Heart left ventricle (tissue), 16 donors: ENCODE measurements around the gene KIF5C. TPM values are rescaled to one million over a fixed set of nuclear protein-coding genes. Genes with fewer than 3 reads are reported as not detected.

Experiments
- ATAC-seq, 4 donors: fragments of 200-7000 bp; cut with Tn5 transposase; one replicate each; pipeline ENCODE4 v1.9.1; 2020 to 2022; ENCODE audit warnings: moderate library complexity in 4 of 4, mild to moderate bottlenecking in 3 of 4, moderate number of reproducible peaks in 1 of 4
- DNase-seq, 5 donors: peaks; one replicate each; pipeline ENCODE4 v3.0.0-alpha.2; 2020
- H3K27ac ChIP-seq, 12 donors: fragments of 200-600 bp; sonication (generic) in 4 of 12; one replicate each; pipeline versions ENCODE4 v1.5.0 to v1.8.0; 2016 to 2022; ENCODE audit warnings: mild to moderate bottlenecking in 2 of 12
- H3K27me3 ChIP-seq, 9 donors: fragments of 200-600 bp; sonication (generic) in 2 of 9; one replicate each; pipeline versions ENCODE4 v1.5.1 to v1.8.0; 2016 to 2022; ENCODE audit warnings: mild to moderate bottlenecking in 3 of 9
- H3K36me3 ChIP-seq, 9 donors: fragments of 200-600 bp; sonication (generic) in 2 of 9; one replicate each; pipeline versions ENCODE4 v1.5.0 to v1.8.0; 2018 to 2022; ENCODE audit warnings: mild to moderate bottlenecking in 2 of 9
- H3K4me1 ChIP-seq, 12 donors: fragments of 200-600 bp; sonication (generic) in 4 of 12; one replicate each; pipeline versions ENCODE4 v1.5.0 to v1.8.0; 2016 to 2022; ENCODE audit warnings: mild to moderate bottlenecking in 3 of 12
- H3K4me3 ChIP-seq, 12 donors: fragments of 200-600 bp; sonication (generic) in 4 of 12; one replicate each; pipeline versions ENCODE4 v1.5.0 to v1.8.0; 2017 to 2022; ENCODE audit warnings: mild to moderate bottlenecking in 9 of 12, moderate library complexity in 4 of 12
- H3K9me3 ChIP-seq, 12 donors: fragments of 200-600 bp; sonication (generic) in 4 of 12; one replicate each; pipeline versions ENCODE4 v1.5.0 to v1.8.0; 2016 to 2022; ENCODE audit warnings: mild to moderate bottlenecking in 1 of 12
- CTCF ChIP-seq, 12 donors: fragments of 200-600 bp; sonication (generic) in 4 of 12; IDR thresholded peaks; one replicate each; pipeline versions ENCODE4 v1.5.0 to v1.8.0; 2018 to 2022; ENCODE audit warnings: antibody characterized with exemption in 12 of 12, mild to moderate bottlenecking in 5 of 12
- POLR2A ChIP-seq, 2 donors: fragments of 450-650 bp; IDR thresholded peaks; one replicate each; pipeline ENCODE4 v1.6.1; 2017; ENCODE audit warnings: antibody characterized with exemption in 2 of 2, mild to moderate bottlenecking in 2 of 2, moderate library complexity in 2 of 2
- WGBS, 4 donors: extraction: QIAGEN DNeasy Blood & Tissue Kit in 2 of 4; methylation state at CpG; one replicate each; pipeline versions ENCODE4 v1.1.5 to v1.1.7; 2013 to 2018; 5-methylcytosine and 5-hydroxymethylcytosine counted together
- intact Hi-C, 10 donors: fragments of 100-400 bp; cut with DNase I; formaldehyde crosslinking; loops; one replicate each; pipeline versions ENCODE4 v1.11.1 to v1.14.2; 2022
- polyA plus RNA-seq, 2 donors: library from polyadenylated mRNA; stranded (reverse); fragments of 200-250 nt; gene quantifications; one replicate each; pipeline ENCODE4 v1.2.3, GENCODE V29; 2013
- total RNA-seq, 9 donors: library from RNA; depleted of rRNA in 2 of 9; stranded (reverse); fragments of >200 nt in 2 of 9; fragmentation: NEBNext Ultra II Directional in 3 of 9; extraction: Animal tissue kit (Norgen Biotek cat#: 25700) in 3 of 9; gene quantifications; one replicate each; pipeline versions ENCODE4 v1.1.0 to v1.2.4, GENCODE V29; 2016 to 2023
- donor health status: ischemic (EF 13 %, LVEDD 7.1; RV severe dilation, severe dysfunction).
- donor health status: healthy with polysubstance abuse.
- donor health status: DM: no; HTN: yes; CAD: no.
- donor health status: DM: no; HTN: no; CAD: no.
- donor health status: ischemic (EF 25% LVEDD 6.9; RV normal size, moderate dysfunction).
- donor health status: ischemic (EF 25% LVEDD 5.7; RV mildly dilated, moderate dysfunction).
- donor health status: healthy.
- donor health status: DM: yes; HTN: yes; CAD: no.
- donor health status: ischemic (EF 35%, LVEDD 5.7; RV mildly dilated, moderate dysfunction).
- donor health status: nonischemic (EF 11% LVEDD 7.7; RV severe dilation, severe dysfunction).
- donor health status: DM: yes; HTN: yes; CAD: no.
- donor health status: PGD.
- donor health status: ischemic (EF 29% LVEDD 5.4; RV normal size, mild dysfunction).
- donor health status: nonischemic (EF 23%, LVEDD 6.1; RV moderate dilation, normal function).

The KIF5C gene
- total and polyA plus RNA-seq, 11 donors = 0.22 to 1.4 (median 0.48) TPM

GRCh38 chr2:149042881-149043280 lies 167.9 kb downstream of the KIF5C start:
- no peak for ATAC-seq
- Histone ChIP-seq H3K4me1 (peaks cover 0 to 10% (median 0%) of the 10 kb centered on the region in 12 donors), H3K27ac (no peak overlapping the region), H3K4me3 (no peak overlapping the region), H3K36me3 (no peaks in the 10 kb centered on the region), H3K9me3 (peaks cover 0 to 32% (median 11%) of the 10 kb centered on the region in 12 donors), H3K27me3 (peaks cover 6 to 31% (median 20%) of the 10 kb centered on the region in 9 donors)
- intact Hi-C loops = no loop called here
- WGBS, 4 donors = 67 to 81% (median 75%) methylated on average over 1 of the region's 1 CpG
- TF ChIP-seq CTCF (IDR thresholded peaks at IDR 0.05) = no peak
- no peak for TF ChIP-seq POLR2A (IDR thresholded peaks at IDR 0.05)
- no peak for DNase-seq

DNA sequence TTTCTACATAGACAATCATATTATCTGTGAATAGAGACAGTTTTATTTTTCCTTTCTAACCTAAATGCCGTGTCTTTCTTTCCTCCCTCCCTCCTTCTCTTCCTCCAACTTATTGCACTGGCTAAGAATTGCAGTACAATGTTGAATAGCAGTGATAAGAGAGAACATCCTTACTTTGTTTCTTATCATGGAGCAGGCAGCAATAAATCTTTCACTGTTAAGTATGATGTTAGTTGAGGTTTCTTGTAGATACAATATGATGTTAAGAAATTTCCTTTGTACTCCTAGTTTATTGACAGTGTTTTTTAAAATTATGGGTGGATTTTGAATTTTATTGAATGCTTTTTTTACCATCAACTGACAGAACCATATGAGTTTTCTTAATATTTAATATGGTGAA lies 169.5 kb downstream of the KIF5C start:
- no peaks in the 10 kb centered on the region for H3K4me1 ChIP-seq
- peaks cover 0 to 36% (median 11%) of the 10 kb centered on the region in 12 donors for H3K9me3 ChIP-seq
- DNase-seq (no peak), ATAC-seq (no peak)
- TF ChIP-seq POLR2A (IDR thresholded peaks at IDR 0.05) (no peak), CTCF (IDR thresholded peaks at IDR 0.05) (no peak)
- H3K4me3 ChIP-seq = no peak overlapping the region
- H3K27ac ChIP-seq = no peak overlapping the region
- 39 to 63% (median 48%) methylated on average over 1 of the region's 1 CpG for WGBS, 4 donors
- H3K36me3 ChIP-seq = no peaks in the 10 kb centered on the region
- H3K27me3 ChIP-seq = peaks cover 0 to 19% (median 3%) of the 10 kb centered on the region in 9 donors
- intact Hi-C loops = no loop called here

DNA sequence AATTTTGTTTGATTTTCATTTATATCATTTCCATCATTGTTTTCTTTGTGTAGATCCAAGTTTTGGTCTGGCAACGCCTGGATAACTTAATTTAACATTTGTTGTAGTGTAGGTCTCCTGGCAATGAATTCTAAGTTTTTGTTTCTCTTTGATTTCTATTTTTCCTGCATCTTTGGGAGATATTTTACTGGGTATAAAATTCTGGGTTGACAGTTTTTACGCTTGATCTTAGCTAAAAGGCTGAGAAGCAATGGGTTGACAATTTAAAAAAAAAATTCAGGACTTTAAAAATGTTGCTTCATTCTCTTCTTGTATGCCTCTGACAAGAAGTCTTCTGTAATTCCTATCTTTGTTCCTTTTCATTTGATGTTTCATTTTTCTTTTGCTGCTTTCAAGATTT lies 172.1 kb downstream of the KIF5C start:
- intact Hi-C loops = no loop called here

GRCh38 chr2:149049142-149049541 lies 174.1 kb downstream of the KIF5C start:
- Histone ChIP-seq H3K27ac (no peak overlapping the region), H3K36me3 (no peaks in the 10 kb centered on the region), H3K27me3 (peaks cover 0 to 7% (median 0%) of the 10 kb centered on the region in 9 donors), H3K9me3 (peaks cover 0 to 36% (median 11%) of the 10 kb centered on the region in 12 donors), H3K4me1 (no peaks in the 10 kb centered on the region), H3K4me3 (no peak overlapping the region)
- intact Hi-C loops = no loop called here
- ATAC-seq (no peak), DNase-seq (no peak)
- TF ChIP-seq CTCF (IDR thresholded peaks at IDR 0.05) (no peak), POLR2A (IDR thresholded peaks at IDR 0.05) (no peak)
- 76 to 90% (median 83%) methylated on average over 2 of the region's 2 CpGs for WGBS, 4 donors

More for the DNA sequence above, 172.1 kb downstream of the KIF5C start:
- peaks cover 0 to 36% (median 11%) of the 10 kb centered on the region in 12 donors for H3K9me3 ChIP-seq
- H3K4me1 ChIP-seq = no peaks in the 10 kb centered on the region
- H3K4me3 ChIP-seq = no peak overlapping the region
- peaks cover 0 to under 1% (median 0%) of the 10 kb centered on the region in 9 donors for H3K27me3 ChIP-seq
- TF ChIP-seq CTCF (IDR thresholded peaks at IDR 0.05) (no peak), POLR2A (IDR thresholded peaks at IDR 0.05) (no peak)
- no peak overlapping the region for H3K27ac ChIP-seq
- no peak for DNase-seq
- 72 to 86% (median 79%) methylated on average over 2 of the region's 2 CpGs for WGBS, 4 donors
- no peak for ATAC-seq
- no peaks in the 10 kb centered on the region for H3K36me3 ChIP-seq
